ENCODE results near the gene ADARB2. TPM values are rescaled to one million over a fixed set of nuclear protein-coding genes. Genes with fewer than 3 reads are reported as not detected.

The ADARB2 gene
- polyA plus RNA-seq, 1 of the 3 experiments (the other 2 are of a cell fraction), result not detected

DNA sequence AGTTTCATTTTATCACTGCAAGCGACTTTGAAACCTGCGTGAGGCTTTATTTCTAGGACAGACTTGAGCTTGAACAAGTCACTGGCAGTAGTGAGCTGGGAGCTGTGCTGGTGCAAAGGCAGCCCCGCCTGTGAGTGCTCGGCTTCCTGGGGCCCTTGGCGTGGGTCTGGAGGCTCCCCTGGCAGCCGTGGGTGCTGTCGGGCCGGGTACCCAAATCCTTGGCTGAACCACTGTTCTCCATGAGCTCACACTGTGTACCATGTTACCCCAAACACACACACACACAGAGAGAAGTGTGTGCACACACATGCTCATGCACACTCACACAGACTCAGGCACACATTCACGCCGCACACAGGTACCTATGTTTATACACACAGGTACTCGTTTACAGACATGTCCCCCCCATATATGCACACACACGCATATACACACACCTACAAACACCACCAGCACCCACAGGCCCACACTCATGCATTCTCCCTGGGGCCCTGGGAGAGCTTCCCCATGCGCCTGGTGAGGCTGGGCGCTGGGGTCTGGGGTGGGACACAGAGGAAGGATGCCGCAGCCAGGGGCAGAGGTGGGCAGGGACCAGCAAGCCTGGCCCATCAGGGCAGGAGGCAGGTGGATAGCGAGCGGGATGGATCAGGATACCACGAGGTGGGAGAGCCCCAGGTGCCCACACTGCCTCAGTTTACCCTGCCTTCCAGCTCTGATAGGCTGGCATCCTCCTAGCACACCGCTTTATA is 158.8 kb downstream of the ADARB2 start:
- TF ChIP-seq ELF1 (IDR thresholded peaks at IDR 0.05) (no peak), GATA2 (CRISPR knock-in tag; IDR thresholded peaks at IDR 0.05) (no peak), FOXM1 (IDR thresholded peaks at IDR 0.05; ENCODE audit: low read depth) (no peak), CHD2 (IDR thresholded peaks at IDR 0.05; ENCODE audit: low read length, partially characterized antibody) (no peak)
- TF ChIP-seq, protein P1, sequence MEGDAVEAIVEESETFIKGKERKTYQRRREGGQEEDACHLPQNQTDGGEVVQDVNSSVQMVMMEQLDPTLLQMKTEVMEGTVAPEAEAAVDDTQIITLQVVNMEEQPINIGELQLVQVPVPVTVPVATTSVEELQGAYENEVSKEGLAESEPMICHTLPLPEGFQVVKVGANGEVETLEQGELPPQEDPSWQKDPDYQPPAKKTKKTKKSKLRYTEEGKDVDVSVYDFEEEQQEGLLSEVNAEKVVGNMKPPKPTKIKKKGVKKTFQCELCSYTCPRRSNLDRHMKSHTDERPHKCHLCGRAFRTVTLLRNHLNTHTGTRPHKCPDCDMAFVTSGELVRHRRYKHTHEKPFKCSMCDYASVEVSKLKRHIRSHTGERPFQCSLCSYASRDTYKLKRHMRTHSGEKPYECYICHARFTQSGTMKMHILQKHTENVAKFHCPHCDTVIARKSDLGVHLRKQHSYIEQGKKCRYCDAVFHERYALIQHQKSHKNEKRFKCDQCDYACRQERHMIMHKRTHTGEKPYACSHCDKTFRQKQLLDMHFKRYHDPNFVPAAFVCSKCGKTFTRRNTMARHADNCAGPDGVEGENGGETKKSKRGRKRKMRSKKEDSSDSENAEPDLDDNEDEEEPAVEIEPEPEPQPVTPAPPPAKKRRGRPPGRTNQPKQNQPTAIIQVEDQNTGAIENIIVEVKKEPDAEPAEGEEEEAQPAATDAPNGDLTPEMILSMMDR (IDR thresholded peaks at IDR 0.05), result no peak
- H3K27ac ChIP-seq (ENCODE audit: low read depth in 2 of 2, low read length in 1 of 2), result no peak overlapping the region
- no peaks in the 10 kb centered on the region for H3K79me2 ChIP-seq (ENCODE audit: insufficient read depth)
- no peaks in the 10 kb centered on the region for H4K20me1 ChIP-seq (ENCODE audit: insufficient read depth)
- no peaks in the 10 kb centered on the region for H3K9me2 ChIP-seq
- H3K4me2 ChIP-seq, result no peak overlapping the region
- H3K27me3 ChIP-seq (ENCODE audit: insufficient read depth), result no peaks in the 10 kb centered on the region
- H3K4me1 ChIP-seq (ENCODE audit: control insufficient read depth in 1 of 2, insufficient read depth in 2 of 2, low read depth in 1 of 2, low read length in 1 of 2), result peaks cover 0 to 10% of the 10 kb centered on the region in 2 experiments; a peak in 1 of 4 replicates
- ChIA-PET POLR2A (no interaction called here), CTCF (no interaction called here)
- no peaks in the 10 kb centered on the region for H3K9me3 ChIP-seq
- whole genome bisulfite sequencing (ENCODE audit: low lambda C conversion rate), result 60% methylated on average over 11 of the region's 19 CpGs
- no peak for DNase-seq
- no peaks in the 10 kb centered on the region for H3K36me3 ChIP-seq (replicated peaks in 1 of 2; ENCODE audit: control insufficient read depth in 1 of 2, insufficient read depth in 2 of 2, low read length in 1 of 2)
- H3K9ac ChIP-seq, result no peak overlapping the region
- H3K4me3 ChIP-seq (ENCODE audit: low read depth in 2 of 2, low read length in 1 of 2), result no peak overlapping the region
- no peaks in the 10 kb centered on the region for H3F3A ChIP-seq (replicated peaks; ENCODE audit: insufficient read depth)
- H2AFZ ChIP-seq (ENCODE audit: low read depth), result no peak overlapping the region

DNA sequence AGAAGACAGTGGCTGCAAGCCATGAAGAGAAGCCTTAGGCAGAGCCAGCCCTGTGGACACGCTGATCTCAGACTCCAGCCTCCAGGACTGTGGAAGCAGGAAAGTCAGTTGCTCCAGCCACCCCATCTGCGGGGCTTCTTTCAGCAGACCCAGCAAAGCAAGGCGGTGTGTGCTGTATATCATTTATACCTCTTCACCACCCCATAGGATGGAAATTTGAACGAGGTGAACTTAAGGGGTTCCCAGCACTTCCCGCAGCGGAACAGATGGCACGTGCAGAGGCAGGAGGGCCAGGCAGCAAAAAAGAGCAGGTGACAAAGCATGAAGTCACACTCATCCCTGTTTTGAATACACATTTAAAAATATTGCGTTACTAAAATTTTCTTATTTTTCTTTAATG is 159.4 kb downstream of the ADARB2 start:
- peaks cover 0 to 10% of the 10 kb centered on the region in 2 experiments; a peak in 1 of 4 replicates for H3K4me1 ChIP-seq (ENCODE audit: control insufficient read depth in 1 of 2, insufficient read depth in 2 of 2, low read depth in 1 of 2, low read length in 1 of 2)
- H3K9me3 ChIP-seq, result no peaks in the 10 kb centered on the region
- H4K20me1 ChIP-seq (ENCODE audit: insufficient read depth), result no peaks in the 10 kb centered on the region
- no peaks in the 10 kb centered on the region for H3F3A ChIP-seq (replicated peaks; ENCODE audit: insufficient read depth)
- WGBS (ENCODE audit: low lambda C conversion rate), result 66% methylated on average over 7 of the region's 8 CpGs
- no peak for TF ChIP-seq POLR2AphosphoS5 (IDR thresholded peaks at IDR 0.05; ENCODE audit: low read depth, low read length)
- TF ChIP-seq FOXM1 (IDR thresholded peaks at IDR 0.05; ENCODE audit: low read depth), result no peak
- no peak for TF ChIP-seq GATA2 (CRISPR knock-in tag; IDR thresholded peaks at IDR 0.05)
- TF ChIP-seq EP300 (IDR thresholded peaks at IDR 0.05; ENCODE audit: borderline replicate concordance in 1 of 2, low read depth in 1 of 2, low read length in 1 of 2), result no peak
- no peak for TF ChIP-seq RXRA (IDR thresholded peaks at IDR 0.05; ENCODE audit: borderline replicate concordance, low read depth)
- TF ChIP-seq YY1 (IDR thresholded peaks at IDR 0.05; ENCODE audit: low read depth), result no peak
- no peak for TF ChIP-seq MXI1 (IDR thresholded peaks at IDR 0.05; ENCODE audit: low read depth, low read length)
- no peaks in the 10 kb centered on the region for H3K36me3 ChIP-seq (replicated peaks in 1 of 2; ENCODE audit: control insufficient read depth in 1 of 2, insufficient read depth in 2 of 2, low read length in 1 of 2)
- no peaks in the 10 kb centered on the region for H3K79me2 ChIP-seq (ENCODE audit: insufficient read depth)
- ChIA-PET CTCF (no interaction called here), POLR2A (no interaction called here)
- DNase-seq, result no peak
- no peak overlapping the region for H3K27ac ChIP-seq (ENCODE audit: low read depth in 2 of 2, low read length in 1 of 2)
- no peaks in the 10 kb centered on the region for H3K9me2 ChIP-seq
- no peak overlapping the region for H3K4me2 ChIP-seq
- no peak overlapping the region for H3K4me3 ChIP-seq (ENCODE audit: low read depth in 2 of 2, low read length in 1 of 2)
- H3K9ac ChIP-seq, result no peak overlapping the region
- H3K27me3 ChIP-seq (ENCODE audit: insufficient read depth), result no peaks in the 10 kb centered on the region
- no peak overlapping the region for H2AFZ ChIP-seq (ENCODE audit: low read depth)
